ENCODE results near the gene ZNF223.
A peak's percentile ranks its signal among the peaks of the same experiment; 100 is the strongest.

The ZNF223 gene

GRCh38 chr19:44072543-44073401 is 20.9 kb downstream of the ZNF223 start:
- DNase-seq = no peak

GRCh38 chr19:44076325-44076724 is 24.5 kb downstream of the ZNF223 start:
- no peak for DNase-seq

- DNase-seq = no peak
These were observed 40.3 kb downstream of the ZNF223 start for GRCh38 chr19:44092108-44092507.

- peak; percentile 69 to 77 for DNase-seq
These were observed 42.3 kb downstream of the ZNF223 start, which contains the start of gene ZNF224 for GRCh38 chr19:44093931-44094765. Gene ZNF224 (plus strand): TSS chr19:44094361. CDS start chr19:44097874, 3,513 bp downstream.

GRCh38 chr19:44107751-44108150 is 55.9 kb downstream of the ZNF223 start:
- DNase-seq = no peak

GRCh38 chr19:44109458-44109857 is 57.6 kb downstream of the ZNF223 start:
- no peak for DNase-seq

- no peak for DNase-seq
These were observed 60.2 kb downstream of the ZNF223 start for GRCh38 chr19:44111910-44112463.

GRCh38 chr19:44112802-44113137 is 60.9 kb downstream of the ZNF223 start:
- no peak for DNase-seq

- DNase-seq = peak; percentile 71 to 85
These were observed 61.4 kb downstream of the ZNF223 start, which contains the start of gene ZNF225 for GRCh38 chr19:44113138-44113783. Gene ZNF225 (plus strand): TSS chr19:44113399. CDS start chr19:44115828, 2,429 bp downstream.

GRCh38 chr19:44113784-44114390 is 62.1 kb downstream of the ZNF223 start:
- no peak for DNase-seq

Data from stimulated activated CD4-positive, alpha-beta T cell treated with anti-CD3 and anti-CD28 coated beads, Interleukin-4, amount 100 ng/mL, for 4 hours (primary cell).